Right ventricle myocardium inferior (tissue), 1 donor: ENCODE data around the gene PGM5. TPM values are rescaled to one million over a fixed set of nuclear protein-coding genes. Genes with fewer than 3 reads are reported as not detected.

ENCODE experiments used
- ATAC-seq: fragments of 200-7000 bp; cut with Tn5 transposase; one replicate; pipeline ENCODE4 v1.9.1; 2020; ENCODE audit warnings: mild to moderate bottlenecking, moderate library complexity
- DNase-seq: peaks from one replicate; pipeline ENCODE4 v3.0.0; 2021; ENCODE audit errors: missing footprints
- intact Hi-C: fragments of 100-400 bp; cut with DNase I; formaldehyde crosslinking; loops from one replicate; pipeline ENCODE4 v1.11.0; 2022
- total RNA-seq: library from RNA; stranded (reverse); fragmentation: NEBNext Ultra II Directional; extraction: Animal tissue kit (Norgen Biotek cat#: 25700); gene quantifications from one replicate; pipeline ENCODE4 v1.2.1, GENCODE V29; 2021
- donor health status: DM: no; HTN: yes; CAD: no; lungs with severe emphysema.

PGM5 gene
- total RNA-seq, 1 donor from 2014 or later = 151 TPM

- DNase-seq (no peak), ATAC-seq (no peak)
- intact Hi-C loops = loop anchor here (5.0 kb wide), 1 partner anchor 82 kb away; no protein-coding TSS in a partner anchor
These were observed 63.5 kb downstream of the PGM5 start for GRCh38 chr9:68419901-68420300.

GRCh38 chr9:68426755-68427154 is 70.3 kb downstream of the PGM5 start:
- DNase-seq = no peak
- intact Hi-C loops = no loop called here
- ATAC-seq = no peak

- ATAC-seq = no peak
- no peak for DNase-seq
- intact Hi-C loops = no loop called here
These were observed 71.0 kb downstream of the PGM5 start for GRCh38 chr9:68427216-68427977.

- ATAC-seq = no peak
- intact Hi-C loops = no loop called here
These were observed 72.1 kb downstream of the PGM5 start for GRCh38 chr9:68428481-68428880.

GRCh38 chr9:68429631-68430030 is 73.2 kb downstream of the PGM5 start:
- intact Hi-C loops = no loop called here
- no peak for DNase-seq
- no peak for ATAC-seq

More at GRCh38 chr9:68428481-68428880, 72.1 kb downstream of the PGM5 start:
- DNase-seq = no peak

- no peak for ATAC-seq
- intact Hi-C loops = no loop called here
- no peak for DNase-seq
These were observed 74.9 kb downstream of the PGM5 start for GRCh38 chr9:68431307-68431706.

GRCh38 chr9:68433531-68434110 is 77.2 kb downstream of the PGM5 start:
- intact Hi-C loops = no loop called here
- ATAC-seq = no peak

GRCh38 chr9:68437785-68438184 is 81.4 kb downstream of the PGM5 start:
- DNase-seq (peak; percentile 60), ATAC-seq (peak; percentile 93)
- intact Hi-C loops = no loop called here

More at GRCh38 chr9:68433531-68434110, 77.2 kb downstream of the PGM5 start:
- DNase-seq = no peak

- intact Hi-C loops = no loop called here
These were observed 87.2 kb downstream of the PGM5 start for GRCh38 chr9:68443624-68444023.

GRCh38 chr9:68446836-68447235 is 90.4 kb downstream of the PGM5 start:
- intact Hi-C loops = no loop called here
- ATAC-seq = peak; percentile 22
- DNase-seq = no peak

More at GRCh38 chr9:68443624-68444023, 87.2 kb downstream of the PGM5 start:
- no peak for ATAC-seq
- DNase-seq = no peak

GRCh38 chr9:68447611-68448010 is 91.2 kb downstream of the PGM5 start:
- intact Hi-C loops = no loop called here
- DNase-seq = no peak
- no peak for ATAC-seq

- DNase-seq (no peak), ATAC-seq (no peak)
- intact Hi-C loops = loop anchor here (5.0 kb wide), 1 partner anchor 38 kb away; no protein-coding TSS in a partner anchor
These were observed 98.3 kb downstream of the PGM5 start for GRCh38 chr9:68454579-68455334.

GRCh38 chr9:68455451-68455850 is 99.0 kb downstream of the PGM5 start:
- ATAC-seq = no peak
- DNase-seq = no peak
- intact Hi-C loops = no loop called here

GRCh38 chr9:68457803-68458202 is 101.4 kb downstream of the PGM5 start:
- ATAC-seq = no peak
- intact Hi-C loops = no loop called here
- DNase-seq = no peak

GRCh38 chr9:68458918-68459317 is 102.5 kb downstream of the PGM5 start:
- no peak for DNase-seq
- ATAC-seq = no peak
- intact Hi-C loops = no loop called here

GRCh38 chr9:68462105-68462775 is 105.8 kb downstream of the PGM5 start:
- ATAC-seq (no peak), DNase-seq (no peak)
- intact Hi-C loops = loop anchor here (5.0 kb wide), 1 partner anchor 40 kb away; no protein-coding TSS in a partner anchor

GRCh38 chr9:68470067-68470466 is 113.7 kb downstream of the PGM5 start:
- DNase-seq = no peak
- intact Hi-C loops = no loop called here

GRCh38 chr9:68470634-68471033 is 114.2 kb downstream of the PGM5 start:
- DNase-seq = no peak
- peak; percentile 57 for ATAC-seq
- intact Hi-C loops = no loop called here

More at GRCh38 chr9:68470067-68470466, 113.7 kb downstream of the PGM5 start:
- no peak for ATAC-seq

GRCh38 chr9:68472119-68472518 is 115.7 kb downstream of the PGM5 start:
- DNase-seq (no peak), ATAC-seq (no peak)
- intact Hi-C loops = no loop called here
